Activated CD4-positive, CD25-positive, alpha-beta regulatory T cell treated with anti-CD3 and anti-CD28 coated beads, Interleukin-2, amount 50 U/mL, for 72 hours (primary cell): Measurements from ENCODE around the gene DNAJB8.

Experiments
- DNase-seq: peaks from one replicate; pipeline ENCODE4 v3.0.0; 2021

The DNAJB8 gene

DNA sequence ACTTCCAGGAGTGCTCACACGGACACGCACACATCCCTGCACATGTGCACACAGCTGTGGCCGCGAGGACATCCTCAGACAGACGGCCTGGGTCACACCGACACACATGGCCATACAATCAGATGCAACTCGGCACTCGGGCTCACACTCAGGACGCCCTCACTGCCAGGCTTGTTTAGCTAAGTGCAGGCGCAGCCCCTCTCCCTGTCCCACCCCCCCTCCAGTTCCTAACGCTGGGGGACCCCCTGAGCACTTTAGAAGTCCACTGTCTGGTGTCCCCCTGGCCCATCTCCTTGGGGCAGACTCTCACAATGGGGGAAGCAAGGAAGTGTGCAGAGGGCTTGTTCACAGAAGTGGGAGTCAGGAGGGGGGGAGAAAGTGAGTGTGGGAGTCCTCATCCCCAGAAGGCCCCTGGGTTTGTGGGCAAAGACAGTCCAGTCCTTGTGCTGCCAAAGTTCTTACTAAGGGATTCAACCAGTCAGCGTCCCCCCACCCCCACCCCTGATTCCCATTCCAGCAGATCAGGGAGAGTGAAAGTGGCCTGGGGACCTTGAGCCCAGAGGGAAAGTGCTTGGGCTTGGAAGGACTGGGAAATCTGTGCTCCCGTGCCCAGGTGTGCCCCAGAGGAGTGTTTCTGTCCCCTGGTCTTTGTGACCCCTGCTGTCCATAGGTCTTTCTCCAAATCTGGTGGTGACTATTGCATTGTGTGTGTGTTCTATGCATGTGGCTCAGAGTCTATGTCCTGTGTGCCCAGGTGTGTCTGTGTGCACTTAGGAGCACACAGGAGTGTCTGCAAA lies 27.1 kb upstream of the DNAJB8 start:
- no peak for DNase-seq

- DNase-seq = no peak
Observed at GRCh38 chr3:128492671-128493569, 26.2 kb upstream of the DNAJB8 start, which contains the start of gene GATA2. TSS of gene GATA2 (minus strand) at chr3:128493201. CDS start at chr3:128487031, 6,170 bp downstream.

GRCh38 chr3:128491941-128492670 lies 25.4 kb upstream of the DNAJB8 start:
- no peak for DNase-seq

DNA sequence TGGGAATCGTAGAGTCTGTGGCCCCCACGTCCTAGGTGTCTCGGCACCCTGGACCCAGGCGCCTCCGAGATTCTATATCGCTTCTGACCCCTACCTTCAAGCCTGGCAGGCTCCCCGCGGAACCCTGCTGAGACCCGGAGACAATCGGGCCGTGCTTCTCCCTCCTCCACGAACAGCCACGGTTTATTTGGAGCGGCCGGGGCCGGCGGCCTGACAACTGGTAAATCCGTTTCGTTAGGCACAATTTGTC lies 24.9 kb upstream of the DNAJB8 start:
- DNase-seq = no peak

- no peak for DNase-seq
Observed at GRCh38 chr3:128490915-128491690, 24.4 kb upstream of the DNAJB8 start.

- DNase-seq = no peak
Observed at GRCh38 chr3:128490650-128490914, 23.9 kb upstream of the DNAJB8 start.

DNA sequence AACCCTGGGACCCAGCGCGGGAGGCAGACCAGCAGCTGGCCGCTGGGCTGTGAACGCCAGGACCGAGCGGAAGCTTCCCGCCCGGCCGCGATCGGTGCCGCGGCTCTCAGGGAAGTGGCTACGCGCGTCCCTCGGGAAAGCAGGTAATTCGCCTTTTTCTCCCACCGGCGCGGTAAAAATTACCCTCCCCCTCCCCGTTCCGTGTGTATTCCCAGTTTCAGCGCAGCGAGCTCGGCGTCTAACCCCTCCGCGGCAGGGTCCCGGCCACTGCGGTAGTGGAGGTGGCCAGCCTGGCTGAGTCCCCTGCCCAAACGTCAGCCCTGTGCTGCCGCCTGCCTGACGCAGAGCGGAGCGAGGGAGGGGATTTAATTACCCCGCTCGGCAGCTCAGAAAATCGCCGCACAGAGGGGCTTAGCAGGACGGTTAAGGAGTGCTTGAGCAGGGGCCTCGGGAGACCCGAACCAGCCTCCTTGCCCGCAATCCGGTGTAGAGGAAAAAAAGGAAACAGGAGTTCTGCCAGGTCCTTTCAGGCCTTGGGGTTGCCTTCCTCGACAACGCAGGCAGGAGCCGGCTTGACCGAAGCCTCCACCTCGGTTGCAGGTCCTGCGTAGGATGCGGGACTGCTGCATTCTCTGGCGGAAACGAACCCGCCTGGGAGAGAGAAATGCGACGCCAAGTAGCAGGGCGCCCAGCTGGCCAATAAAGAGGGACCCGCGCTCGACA lies 23.4 kb upstream of the DNAJB8 start:
- DNase-seq = no peak

GRCh38 chr3:128489674-128489926 lies 22.9 kb upstream of the DNAJB8 start:
- DNase-seq = no peak

DNA sequence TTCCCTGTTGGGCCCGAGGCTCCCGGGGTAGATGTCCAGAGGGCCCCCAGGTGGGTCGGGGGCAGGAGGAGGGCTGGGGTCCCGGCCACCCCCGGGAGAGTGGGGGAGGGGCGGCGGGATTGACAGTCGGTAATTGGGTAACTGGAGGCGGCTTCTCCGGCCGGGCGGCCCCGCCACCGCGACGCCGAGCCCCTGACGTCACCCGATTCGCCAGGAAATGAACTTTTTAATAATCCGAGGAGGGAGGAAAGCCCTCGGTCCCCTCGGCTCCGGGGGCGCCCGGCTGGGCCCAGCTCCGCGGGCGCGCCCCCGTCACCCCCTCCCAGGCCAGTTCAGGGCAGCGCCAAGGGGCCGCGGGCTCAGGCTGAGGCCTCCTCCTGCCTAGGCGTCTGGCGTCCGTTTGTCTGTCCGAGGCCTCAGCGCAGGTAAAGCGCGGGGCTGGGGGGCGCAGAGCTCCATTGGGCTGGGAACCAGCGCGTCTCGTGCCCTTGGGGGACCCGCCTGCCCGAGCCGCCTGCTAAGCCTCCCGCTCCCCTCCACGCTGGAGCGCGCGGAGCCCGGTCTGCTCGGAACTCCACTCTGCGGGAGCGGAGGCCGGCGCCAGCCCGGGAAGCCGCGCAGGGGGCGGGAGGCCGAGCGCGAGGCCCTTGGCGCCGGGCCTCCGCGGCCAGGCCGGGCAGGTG lies 22.4 kb upstream of the DNAJB8 start:
- no peak for DNase-seq

DNA sequence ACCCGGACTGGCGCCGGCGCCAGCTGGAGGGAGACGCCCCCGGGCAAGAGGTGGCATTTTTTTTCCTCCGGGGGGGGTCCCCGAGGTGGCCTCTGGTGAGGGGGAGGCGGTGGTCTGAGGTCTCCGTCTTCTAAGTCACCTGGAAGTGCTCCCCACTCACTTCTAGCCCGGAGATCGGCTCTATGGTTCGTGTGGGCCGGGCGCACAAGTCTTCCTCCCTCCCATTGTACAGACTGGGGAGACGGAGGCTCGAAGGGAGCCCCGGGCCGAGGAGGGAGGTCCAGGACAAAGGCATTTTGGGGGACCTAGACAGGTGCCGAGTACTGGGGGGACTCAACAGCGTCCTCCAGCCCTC lies 21.9 kb upstream of the DNAJB8 start:
- DNase-seq = no peak

- DNase-seq = peak; percentile 49
Observed at GRCh38 chr3:128487813-128488635, 21.3 kb upstream of the DNAJB8 start.

DNA sequence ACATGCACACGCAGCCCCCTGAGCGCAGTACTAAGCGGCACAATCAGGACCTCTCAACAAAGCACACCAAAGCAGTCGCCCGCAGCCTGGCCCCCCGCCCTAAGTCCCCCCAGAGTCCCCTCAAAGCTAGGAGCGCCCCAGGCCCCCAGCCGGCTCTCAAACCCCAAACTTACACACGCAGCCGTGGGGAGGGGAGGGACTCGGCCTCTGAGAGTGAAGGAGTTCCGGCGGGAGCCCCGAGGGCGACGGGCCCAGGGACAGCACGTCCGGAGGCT lies 20.8 kb upstream of the DNAJB8 start:
- DNase-seq = no peak

- DNase-seq = peak; percentile 39
Observed at GRCh38 chr3:128486681-128487537, 20.2 kb upstream of the DNAJB8 start.

- DNase-seq = no peak
Observed at GRCh38 chr3:128486205-128486628, 19.5 kb upstream of the DNAJB8 start.

GRCh38 chr3:128485282-128486204 lies 18.9 kb upstream of the DNAJB8 start:
- DNase-seq = no peak

DNA sequence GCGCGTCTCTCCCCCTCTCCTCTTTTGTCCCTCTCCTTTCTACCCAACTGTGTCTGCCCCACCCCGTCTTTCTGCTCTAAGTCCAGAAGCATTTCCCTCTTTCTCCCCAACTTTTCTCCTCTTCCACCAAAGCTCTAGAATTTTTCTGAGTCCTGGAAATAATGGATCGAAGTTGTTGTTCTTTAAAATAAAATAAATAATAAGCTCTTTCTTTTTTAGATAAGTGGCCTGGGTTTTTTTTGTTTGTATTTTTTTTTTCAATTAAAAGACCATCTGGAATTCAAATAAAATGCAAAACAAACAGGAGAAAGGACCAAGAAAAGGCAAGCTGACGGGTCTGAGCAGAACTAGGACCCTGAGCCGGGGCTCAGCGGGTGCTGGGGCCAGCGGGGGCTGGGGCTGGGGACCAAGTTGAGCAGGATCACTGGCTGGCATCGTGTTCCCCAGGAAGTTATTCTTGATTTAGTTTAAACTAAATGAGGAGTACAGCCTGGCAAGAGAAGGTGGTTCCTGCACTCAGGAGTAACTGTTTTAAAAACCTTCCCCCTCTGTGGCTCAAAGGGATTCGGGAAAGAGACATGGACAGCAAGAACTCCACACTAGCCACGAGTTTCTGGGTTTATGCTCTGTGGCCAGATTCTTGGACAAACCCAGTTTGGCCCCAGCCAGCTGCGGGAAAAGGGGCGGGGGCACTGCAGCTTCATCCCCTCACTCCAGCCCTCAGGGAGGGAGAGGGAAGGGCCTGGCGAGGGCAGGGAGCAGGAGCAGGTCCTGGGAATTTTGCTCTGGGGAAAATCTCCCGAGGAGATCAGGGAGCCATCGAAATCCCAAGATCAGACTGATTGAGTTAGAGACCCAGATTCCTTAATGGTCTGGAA lies 18.0 kb upstream of the DNAJB8 start:
- DNase-seq = no peak

- no peak for DNase-seq
Observed at GRCh38 chr3:128483657-128484403, 17.1 kb upstream of the DNAJB8 start.
